ENCODE results near the gene CBX2.

CBX2 gene

DNA sequence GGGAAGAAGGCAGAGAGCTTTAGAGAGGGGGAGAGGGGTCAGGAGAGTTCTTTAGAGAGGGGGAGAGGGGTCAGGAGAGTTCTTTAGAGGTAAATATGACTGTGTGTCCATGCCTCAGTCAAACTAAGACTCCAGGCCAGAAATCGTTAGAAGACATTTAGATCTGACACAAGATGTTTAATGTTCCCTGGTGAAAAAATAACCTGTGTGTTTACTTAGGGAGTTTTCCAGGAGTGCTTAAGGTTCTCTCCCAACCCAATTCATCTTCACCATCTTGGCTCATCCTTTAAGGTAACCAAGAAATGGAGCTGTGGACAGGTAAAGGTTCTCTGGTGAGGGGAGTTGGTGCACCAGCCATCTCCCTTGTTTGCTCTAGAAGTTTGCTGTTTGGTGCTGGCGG is 51.5 kb downstream of the CBX2 start:
- DNase-seq (ENCODE audit: low read depth): no peak

DNA sequence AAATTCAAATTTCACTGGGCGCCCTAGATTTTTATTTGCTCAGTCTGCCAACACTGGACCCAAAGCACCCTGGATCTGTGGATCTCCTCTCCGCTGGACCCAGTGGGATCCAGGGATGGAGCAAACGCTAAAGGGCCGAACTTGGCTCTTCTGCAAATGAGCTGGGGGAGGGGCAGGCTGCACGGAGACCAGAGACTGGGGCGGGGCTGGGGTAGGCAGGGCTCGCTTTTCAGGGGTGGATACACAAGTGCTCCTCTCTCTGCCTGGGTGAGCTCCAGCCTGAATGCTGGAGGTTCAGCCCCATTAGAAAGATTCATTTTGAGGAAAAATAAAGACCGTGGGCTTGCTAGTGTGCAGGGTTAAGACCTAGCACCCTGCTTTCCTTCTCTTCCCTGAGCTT is 52.4 kb downstream of the CBX2 start:
- DNase-seq (ENCODE audit: low read depth): no peak

DNA sequence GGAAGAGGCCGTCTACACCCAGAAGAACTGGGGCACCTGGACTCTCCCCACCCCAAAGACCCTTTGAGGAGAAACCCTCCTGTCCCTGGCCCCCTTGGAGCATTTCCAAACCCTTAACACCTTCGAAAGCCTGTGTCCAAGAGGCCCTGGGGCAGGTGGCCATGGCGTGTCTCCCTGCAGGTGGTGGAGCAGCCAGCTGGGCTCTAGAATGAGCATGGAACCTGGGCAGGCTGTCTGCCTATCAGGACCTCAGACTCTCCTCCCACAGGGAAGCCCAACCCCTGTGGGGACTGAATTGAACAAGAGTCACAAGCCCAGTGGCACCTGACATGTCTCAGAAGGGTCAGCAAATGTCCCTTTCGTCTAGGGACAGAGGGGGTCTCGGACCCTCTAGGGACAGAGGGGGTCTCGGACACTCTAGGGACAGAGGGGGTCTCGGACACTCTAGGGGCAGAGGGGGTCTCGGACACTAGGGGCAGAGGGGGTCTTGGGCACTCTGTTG is 52.9 kb downstream of the CBX2 start:
- no peak for DNase-seq (ENCODE audit: low read depth)

DNA sequence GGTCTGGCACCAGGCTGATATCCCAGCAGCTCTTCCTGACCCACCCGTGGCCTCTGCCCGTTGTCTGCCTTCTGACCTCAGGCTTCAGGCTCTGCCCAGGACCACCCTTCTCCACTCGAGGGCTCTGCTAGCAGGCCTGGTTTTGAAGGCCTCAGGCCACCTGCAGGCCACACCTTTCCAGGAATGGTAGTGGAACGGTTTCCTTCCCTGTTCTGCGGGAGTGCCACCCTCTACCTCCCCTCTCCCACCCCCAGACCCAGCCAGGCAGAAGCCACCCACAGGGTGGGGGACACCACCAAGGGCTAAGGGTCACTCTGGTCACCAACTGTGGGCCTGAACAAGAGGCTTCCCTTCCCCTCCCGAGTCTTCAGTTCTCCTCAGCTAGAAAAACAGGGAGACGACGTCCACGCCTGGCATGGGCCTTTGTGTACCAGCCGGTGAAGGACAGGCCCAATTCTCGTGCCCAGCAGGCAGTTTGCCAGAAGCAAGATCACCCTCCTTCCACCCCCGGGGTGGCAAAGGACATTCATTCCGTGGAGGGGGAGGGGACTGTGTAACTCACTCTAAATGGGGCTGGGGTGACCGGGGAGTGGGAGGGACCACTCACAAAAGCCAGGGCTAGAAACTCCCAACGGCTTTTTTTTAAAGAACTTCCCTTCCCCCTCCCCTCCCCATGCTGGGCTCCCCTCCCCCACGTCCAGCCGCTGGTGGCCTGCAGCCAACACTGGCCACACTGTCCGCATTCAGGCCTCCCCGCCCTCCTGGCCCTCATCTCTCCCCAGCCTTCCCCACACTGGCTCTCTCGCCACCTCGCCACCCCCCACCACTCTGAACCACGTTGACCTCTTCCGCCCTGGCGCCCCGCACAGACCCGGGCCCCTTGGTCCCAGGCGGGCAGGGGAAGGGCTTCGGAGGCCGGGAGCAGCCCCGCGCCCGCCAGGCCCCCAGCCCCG is 53.6 kb downstream of the CBX2 start:
- DNase-seq (ENCODE audit: low read depth): no peak

DNA sequence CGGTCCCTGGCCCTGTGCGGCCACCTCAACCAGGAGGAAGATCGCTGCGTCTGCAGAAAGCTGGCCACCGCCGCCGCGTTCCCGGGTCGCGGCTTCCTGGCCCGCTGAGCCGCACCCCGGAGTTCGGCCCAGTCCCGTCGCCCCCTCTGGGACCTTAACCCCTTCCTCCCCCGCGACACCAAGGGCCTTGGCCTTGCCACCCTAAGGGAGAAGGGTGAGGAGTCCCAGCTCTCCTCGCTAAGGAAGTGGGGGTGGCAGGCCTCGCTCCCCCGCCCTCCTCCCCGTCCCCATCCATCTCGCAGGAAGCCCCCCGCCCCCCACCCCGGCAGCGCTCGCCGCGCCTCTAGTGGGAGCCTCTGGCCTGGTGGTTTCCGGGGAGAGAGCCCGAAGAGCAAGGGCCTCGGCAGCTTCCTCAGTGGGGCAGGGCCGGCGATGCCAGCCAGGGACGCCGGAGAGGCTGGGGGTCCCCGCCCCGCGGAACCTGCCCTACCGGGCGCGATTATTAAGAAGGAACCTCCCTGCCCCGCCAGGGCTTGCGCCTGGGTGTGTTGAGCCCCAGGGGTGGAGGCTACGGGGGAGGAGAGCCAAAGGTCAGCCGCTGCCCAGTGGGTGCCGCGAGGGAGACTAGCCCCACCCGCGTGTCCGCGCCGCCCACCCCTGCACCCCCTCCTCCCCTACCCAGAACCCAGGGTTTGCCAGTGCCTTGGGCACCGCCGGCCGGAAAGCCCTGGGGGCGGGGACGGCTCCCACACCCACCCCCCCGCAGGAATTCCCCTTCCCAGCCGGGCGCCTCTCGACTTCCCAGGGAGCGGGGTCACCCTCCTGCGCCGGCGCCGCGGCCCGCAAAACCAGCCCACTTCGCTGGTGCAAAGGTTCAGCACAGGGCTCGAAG is 54.5 kb downstream of the CBX2 start:
- DNase-seq (ENCODE audit: low read depth): no peak

DNA sequence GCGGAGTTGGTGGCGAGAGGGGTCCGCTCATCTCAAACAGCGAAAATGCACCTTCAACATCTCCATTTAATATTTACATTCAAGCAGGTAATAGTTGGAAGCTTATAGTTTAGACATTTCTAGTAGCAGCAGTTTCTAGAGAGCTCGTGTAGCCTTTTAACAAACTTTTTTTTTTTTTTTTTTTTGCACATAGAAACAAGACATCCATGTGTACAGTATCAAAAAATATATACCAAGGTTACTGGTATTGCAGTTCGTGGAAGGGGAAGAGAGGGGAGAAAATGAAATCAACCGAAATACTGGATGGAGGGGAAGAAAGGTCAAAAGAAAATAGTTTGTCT is 55.1 kb downstream of the CBX2 start:
- DNase-seq (ENCODE audit: low read depth): no peak

DNA sequence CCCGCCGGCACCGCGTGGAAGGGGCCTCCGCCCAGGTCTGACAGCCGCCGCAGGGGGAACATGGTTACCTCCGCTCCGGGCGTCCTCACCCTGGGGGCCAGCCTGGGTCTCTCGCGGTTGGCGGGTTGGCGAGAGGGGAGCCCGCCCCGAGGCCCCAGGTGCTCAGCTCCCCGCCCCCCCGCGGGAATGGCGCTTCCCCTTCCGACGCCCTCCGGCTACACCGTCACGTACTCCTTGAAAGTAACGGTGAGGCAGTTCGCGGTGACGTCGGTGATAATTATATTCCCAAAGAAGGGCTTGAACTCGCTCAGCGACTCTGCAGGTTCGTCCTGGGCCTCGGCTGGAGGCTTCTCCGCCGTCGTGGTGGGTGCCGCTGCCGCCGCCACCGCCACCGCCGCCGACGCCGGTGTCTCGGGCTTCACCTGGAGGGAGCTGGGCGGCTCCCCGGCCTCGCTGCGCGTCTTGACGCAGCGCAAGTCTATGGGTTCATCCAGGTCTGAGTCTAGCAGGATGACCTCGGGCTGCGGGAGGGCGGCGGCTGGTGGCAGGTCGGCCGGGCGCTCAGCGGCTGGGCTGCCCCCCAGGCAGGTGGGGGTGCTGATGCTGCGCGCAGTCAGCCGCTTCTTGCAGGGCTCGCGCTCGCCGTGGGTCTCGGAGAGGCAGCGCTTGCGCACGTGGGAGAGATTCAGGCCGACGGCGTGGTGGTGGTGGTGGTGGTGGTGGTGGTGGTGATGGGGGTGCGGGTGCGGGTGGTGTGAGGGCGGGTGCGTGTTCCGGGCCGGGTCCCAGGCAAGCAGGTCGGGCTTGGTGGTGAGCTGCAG is 56.0 kb downstream of the CBX2 start:
- DNase-seq (ENCODE audit: low read depth): no peak

DNA sequence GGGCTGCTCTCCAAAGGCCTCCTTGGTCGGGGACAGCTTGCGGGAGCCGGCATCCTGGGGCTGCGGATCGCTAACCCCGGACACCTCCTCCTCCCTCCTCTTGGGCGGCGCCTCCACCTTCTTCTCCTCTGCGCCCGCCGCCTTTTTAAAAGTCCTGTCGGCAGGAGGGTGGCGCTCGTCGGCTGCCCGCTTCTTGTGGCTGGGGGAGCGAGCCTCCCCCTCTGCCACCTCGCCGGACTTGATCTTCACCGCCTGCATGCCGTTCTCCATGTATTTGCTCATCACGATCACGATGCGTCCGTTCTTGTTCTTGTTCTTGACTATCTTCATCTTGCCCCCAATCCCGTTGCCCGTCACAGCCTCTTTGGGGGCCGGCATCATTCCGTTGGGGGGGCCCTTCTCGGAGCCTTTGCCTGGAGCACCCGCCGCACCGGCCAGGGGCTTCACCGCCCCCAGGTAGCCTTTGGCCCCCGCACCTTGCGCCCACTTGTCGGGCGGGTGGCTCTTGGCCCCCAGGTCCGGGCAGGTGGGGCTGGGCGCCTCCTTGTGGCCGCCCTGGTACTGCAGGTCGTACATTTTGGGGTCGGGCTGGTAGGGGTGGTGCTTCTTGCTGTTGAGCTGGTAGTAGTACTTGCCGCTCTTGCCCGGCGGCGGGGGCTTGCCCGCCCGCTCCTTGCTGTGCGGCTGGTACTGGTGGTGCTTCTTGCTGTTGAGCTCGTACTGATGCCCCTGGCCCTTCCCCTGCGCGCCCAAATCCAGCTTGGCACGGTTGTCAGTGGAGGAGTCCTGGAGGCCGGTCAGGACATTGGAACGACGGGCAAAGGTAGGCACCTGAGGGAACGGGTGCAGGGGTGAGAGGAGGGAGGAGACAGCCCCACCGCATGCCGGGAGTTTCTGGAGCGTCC is 56.9 kb downstream of the CBX2 start:
- no peak for DNase-seq (ENCODE audit: low read depth)

DNA sequence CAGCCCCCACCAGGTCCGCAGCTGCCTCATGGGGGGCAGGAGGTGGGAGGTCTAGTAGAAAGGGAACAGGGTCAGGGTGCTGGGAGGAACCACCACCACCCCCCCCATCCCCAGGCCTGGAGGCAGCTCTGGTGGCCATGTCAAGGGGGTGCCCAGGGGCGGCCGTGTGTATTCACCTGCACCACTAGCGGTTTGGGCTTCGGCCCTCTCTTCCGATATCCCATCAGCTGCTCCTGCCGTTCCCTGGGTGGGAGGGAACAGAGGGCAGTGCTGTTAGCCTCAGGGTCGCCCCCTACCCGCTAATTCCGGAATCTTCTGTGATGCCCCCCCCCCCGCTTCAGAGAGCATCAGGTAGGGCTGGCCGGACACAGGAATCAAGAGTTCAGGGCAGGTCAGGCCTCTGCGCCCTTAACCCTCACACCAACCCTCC is 57.5 kb downstream of the CBX2 start:
- no peak for DNase-seq (ENCODE audit: low read depth)

DNA sequence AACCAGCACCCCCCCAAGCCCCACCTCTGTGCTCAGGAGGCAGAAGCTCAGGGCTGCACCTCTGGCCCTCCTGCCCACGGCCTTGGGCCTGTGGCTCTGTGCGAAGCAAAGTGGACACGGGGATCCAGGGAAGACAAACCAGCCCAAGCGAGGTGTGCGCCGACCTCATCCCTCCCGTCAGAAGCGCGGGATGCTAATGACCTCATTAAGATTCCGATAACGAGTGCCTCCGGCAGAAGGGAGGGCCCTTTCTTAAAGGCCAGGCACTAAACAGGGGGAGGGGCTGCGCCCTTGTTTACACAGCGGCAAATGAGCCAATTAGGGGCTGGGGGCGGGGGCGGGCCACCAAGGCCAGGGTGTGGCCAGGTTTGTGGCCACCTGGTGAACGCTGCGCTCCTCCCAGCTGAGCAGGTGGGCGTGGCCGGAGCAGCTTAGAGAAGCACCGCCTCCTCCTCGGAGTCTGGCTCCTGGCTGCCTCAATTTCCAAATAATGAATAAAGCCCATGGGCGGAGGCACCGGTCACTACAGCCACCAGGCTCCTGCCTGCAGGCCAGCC is 58.1 kb downstream of the CBX2 start:
- DNase-seq (ENCODE audit: low read depth): no peak

DNA sequence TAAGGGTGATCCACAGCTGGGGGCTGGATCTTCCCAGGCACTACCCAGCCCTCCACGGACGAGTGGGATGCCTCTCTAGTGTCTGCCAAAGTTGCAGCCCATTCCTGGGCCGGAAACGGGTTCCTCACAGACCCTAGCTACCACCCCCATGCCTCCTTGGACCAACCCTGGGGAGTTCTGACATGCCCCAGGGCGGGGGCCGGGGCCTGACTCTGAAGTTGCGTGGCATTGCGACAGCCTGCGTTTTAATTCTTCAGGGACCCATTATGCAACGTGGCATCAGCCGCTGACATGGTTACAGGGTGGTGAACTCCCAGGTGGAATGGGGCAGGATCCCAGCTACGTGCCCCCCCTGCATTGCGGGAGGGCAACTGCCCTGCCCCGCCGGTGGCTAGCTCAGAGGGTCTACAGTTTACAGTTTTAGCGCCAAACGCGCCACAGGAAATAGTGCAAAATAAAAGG is 58.6 kb downstream of the CBX2 start:
- no peak for DNase-seq (ENCODE audit: low read depth)

DNA sequence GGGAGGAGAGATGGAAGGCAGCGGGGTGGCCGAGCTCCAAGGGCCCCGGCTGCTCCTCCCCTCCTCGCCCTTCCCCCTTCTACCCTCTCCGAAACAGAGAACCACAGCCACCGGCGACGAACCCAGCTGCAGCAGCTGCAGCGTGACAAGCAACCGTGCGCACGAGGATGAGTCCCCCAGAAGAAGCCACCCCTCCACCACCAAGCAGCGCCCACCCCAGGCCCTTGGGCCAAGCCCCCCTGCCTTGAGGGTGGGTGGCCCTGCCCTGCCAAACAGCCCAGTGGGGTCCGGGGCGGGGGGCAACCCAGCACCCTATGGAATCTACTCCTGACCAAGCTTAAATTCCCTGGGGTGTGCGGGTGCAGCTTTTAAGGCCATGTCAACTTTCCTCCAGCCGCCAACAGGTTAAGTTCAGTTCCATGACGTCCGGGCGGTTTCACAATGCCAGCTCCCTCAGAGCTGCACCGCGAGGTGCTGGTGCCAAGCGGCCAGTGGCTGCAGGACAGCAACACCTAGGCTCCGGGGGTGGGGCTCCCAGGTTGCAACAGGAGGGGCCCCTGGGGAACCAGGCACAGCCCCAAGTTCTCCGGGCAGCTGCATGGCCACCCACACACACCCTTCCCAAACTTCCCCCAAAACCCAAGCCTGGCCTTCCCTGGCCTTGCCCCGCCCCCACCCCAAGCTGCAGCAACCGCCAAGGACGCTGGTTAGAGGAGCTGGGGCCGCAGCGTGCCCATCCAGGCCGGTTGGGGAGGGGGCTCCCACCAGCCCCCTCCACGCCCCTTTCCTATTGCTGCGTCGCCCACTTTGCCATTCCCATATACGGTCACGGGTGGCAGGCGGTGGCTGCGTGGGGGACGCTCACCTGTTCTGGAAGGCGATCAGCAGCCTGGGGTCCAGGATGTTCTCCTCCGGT is 59.3 kb downstream of the CBX2 start:
- DNase-seq (ENCODE audit: low read depth): no peak

Measured in GM04504 (cell line).